HG03095 (cell line): ENCODE results near the gene FPR2.
"Not testable (repeated sequence)": the region's sequence is repeated elsewhere in the genome, so short reads cannot be mapped to it uniquely, and the experiment has no call there.

ENCODE experiments used
- ATAC-seq: cut with Tn5 transposase; IDR thresholded peaks from one replicate; pipeline ENCODE4 v1.9.1; 2021; ENCODE audit warnings: moderate library complexity; ENCODE audit not compliant: unreplicated experiment

The FPR2 gene

DNA sequence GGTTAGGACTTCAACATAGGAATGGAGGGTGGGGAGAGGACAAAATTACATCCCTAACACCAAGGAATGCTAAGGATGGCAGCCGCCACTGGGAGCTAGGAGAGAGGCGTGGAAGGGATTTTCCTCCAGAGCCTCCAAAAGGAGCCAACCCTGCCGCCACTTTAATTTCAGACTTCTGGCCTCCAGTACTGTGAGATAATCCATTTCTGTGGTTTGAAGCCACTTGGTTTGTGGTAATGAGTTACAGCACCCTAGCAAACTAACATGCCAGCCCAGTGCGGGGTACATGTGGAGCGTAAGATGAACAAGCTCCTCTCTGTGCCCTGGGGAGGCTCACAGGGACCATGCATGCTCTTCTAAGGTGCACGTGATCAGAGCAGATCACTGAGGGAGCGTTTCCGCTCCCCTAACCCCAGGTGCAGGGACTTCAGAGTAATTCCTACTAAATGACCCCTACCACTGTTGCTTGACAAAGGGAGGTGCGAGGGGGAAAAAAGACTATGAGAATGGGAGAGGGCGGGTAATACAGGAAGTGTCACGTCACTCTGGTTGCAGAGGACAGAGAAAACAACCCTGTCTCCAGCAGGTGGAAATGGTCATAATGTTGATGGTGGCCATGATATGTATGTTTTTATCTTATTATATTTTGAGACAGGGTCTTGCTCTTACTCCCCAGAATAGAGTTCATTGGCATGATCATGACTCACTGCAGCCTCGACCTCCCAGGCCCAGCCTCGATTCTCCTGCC lies 21.3 kb upstream of the FPR2 start:
- ATAC-seq: no peak

DNA sequence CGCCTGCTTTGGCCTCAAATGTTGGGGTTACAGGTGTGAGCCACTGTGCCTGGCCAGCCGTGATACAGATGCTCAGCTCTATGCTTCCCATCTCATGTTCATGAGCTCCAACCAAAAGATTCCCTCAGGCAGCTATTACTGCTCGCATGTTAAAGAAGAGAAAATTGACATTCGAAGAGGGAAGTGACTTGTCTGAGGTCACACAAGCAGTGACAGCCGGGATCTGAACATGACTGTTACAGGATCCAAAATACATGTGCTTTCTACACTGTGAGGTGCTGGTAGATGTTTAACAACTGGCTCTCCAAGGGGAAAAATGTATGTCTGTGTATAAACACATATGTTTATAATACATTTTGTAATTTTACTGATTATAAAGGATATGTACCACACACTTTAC lies 20.6 kb upstream of the FPR2 start:
- no peak for ATAC-seq

DNA sequence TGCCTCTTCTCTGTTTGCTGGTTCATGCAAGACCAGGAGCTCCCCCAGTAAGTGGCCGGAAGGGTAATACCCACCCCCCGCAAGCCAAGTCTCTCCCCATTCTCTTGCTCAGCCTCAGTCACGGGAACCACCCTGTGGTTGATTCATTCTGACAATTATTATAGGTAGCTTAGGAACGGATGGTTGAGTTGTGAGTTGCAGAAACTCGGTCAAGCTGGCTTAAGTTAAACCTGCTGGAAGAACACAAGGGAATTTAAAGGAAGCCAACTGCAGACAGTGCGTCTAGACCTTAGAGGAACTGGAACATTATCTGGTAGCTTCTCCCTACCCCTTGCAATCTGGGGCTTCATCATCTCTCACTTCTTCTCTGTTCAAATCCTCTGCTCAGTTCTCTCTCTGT lies 18.2 kb upstream of the FPR2 start:
- ATAC-seq: no peak

DNA sequence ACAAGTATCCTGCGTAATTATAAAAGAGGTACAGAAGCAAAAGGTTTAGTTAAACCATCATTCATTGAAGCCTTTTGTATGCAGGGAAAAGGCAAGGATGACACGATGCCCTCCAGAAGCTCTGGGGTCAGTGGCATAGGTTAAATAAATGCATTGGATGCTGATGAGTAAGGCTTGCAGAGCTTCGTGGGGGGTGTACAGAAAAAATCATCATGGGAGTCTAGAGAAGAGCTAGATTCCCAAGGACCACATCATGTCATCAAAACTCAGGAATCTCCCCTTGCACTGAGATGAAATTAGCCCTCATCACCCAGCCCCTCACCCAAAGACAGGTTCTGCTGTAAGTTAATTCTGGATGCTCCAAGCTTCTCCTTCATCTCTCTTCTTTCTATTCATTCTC lies 17.6 kb upstream of the FPR2 start:
- no peak for ATAC-seq

DNA sequence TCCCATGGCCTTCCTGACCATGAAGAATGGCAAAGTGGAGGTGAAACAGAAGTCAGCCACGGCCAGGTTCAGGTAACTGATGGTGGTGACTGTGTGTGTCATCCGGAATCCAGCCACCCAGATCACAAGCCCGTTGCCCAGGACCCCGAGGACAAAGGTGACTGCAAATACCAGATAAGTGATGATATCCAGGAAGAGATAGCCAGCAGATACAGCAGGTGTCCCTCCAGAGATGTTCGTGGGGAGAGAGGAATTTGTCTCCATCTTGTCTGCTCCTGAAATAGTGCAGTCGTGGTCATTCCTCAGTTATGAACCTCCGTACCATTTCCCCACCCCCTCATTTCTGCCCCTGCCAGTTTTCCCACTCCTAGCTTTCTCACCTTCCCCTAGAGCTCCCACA lies 14.2 kb upstream of the FPR2 start:
- no peak for ATAC-seq

DNA sequence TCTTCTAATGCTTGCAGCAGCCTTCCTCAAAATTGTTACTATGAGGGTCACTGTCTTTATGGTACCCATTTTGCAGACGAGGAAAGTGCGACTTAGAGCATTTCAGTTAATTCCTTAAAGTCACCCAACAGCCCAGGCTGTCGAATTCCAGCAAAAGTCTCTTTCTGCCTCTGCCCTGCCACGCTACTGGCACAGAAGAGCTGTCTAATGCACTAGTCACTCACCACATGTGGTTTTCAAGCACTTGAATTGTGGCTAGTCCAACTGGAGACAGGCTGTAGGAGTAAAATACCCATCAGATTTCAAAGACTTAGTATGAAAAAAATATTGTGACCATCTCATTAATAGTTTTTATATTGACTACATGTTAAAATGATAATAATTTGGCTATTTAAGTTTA lies 11.0 kb upstream of the FPR2 start:
- ATAC-seq: no peak

DNA sequence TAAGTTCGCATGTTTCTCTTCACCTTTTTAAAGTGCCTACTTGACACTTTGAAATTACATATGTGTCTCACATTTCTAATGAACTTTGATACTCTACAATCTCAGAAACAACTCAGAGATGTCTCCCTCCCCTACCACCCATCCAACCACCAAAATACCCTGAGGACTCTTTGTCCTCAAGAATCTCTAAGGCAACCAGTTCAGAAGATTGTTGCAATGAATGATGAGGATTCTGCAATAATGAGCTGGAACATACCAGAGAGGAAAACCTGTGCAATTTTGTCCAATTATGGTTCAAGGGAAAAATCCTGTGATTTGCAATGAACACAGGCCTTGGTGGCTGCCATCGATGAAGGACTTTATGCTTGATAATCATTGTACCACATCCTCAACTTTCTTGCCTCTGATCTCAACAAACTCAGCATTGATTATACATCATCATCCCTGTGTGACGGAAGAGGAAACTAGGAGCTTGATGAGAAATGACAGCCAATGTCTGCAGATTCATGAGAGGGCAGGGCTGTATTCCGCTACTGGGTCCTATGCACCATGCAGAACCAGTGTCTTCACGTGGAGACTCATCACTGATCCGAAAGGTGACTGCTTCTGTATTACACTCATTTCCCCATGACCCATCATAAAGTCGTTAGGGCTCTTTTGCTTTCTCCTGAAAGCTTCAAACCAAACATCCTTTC lies 10.4 kb upstream of the FPR2 start:
- ATAC-seq: no peak

DNA sequence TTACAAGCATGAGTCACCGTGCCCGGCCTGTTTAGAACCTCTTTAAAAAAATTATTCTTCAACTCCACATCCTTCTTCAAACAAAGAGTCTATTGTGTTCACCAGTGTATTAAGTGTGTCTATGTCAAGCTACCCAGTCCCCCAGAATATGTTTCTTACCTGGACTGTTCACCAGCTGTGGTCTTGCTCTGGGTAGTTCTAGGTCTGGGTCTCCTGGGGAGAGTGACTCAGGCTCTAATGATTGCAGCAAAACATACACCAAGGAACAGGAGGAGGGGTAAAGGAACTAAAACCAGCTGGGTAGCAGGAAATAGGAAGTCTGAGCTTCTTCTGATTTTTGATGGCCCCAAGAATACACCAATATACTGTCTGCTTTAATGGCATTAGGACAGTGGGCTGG lies 9.3 kb upstream of the FPR2 start, which contains the start of gene FPR1:
TSS of gene FPR1 (minus strand) at position 224 of the 400 bp plus-strand sequence. CDS start 4,884 bp downstream, outside the sequence.
- ATAC-seq: no peak

DNA sequence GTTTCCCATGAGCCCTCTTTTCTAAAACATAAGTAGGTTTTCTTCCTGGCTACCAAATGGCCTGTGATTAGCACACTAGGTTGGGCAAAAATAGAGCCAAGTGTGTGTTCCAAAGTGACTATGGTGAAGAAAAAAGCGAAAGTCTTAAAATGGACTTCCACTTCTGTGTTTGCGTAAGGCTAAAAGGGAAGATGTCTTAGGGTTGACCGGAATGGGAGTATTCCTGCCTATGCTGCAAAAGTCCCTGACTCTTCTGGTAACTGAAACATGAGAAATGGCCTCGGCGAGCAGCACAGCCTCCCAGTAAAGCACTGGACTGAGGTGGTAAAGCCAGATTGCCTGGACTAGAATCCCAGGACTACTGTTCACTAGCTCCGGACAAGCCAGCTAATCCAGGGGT lies 6.9 kb upstream of the FPR2 start:
- ATAC-seq: no peak

DNA sequence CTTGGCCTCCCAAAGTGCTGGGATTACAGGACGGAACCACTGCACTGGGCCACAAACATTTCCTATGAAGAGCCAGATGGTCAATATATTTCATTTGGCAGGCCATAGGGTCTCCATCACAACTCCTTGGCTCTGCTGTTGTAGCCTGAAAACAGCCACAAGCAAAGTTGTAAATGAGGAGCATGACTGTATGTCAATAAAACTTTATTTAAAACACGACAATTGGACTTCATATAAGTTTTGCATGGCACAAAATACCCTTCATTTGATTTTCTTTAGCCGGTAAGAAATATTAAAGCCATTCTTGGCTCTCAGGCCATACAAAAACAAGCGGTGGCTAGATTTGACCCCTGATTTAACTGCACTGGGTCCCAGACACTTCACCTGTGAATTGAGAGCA lies 6.2 kb upstream of the FPR2 start:
- no peak for ATAC-seq

DNA sequence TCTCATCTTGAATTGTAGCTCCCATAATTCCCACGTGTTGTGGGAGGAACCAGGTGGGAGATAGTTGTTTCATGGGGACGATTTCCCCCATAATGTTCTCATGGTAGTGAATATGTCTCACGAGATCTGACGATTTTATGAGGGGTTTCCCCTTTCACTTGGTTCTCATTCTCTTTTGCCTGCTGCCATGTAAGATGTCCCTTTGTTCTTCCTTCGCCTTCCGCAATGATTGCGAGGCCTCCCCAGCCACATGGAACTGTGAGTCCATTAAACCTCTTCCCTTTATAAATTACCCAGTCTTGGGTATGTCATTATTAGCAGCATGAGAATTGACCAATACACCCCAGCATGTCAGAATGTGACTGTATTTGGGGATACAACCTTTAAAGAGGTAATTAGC lies 5.4 kb upstream of the FPR2 start:
- no peak for ATAC-seq

DNA sequence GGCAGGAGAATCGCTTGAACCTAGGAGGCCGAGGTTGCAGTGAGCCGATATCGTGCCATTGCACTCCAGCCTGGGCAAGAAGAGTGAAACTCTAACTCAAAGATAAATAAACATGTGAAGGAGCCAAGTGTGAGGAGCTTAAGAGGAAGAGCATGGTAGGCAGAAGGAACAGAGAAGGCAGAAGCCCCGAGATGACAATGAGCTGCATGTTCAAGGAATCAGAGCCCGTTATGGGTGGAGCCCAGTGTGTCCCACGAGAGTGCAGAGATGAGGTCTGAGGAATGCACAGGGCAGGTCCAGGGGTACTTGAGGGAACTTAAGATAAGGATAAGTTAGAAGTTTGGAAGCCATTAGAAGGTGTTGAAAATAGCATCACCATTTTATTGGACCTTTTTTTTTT lies 716 bp downstream of the FPR2 start:
- no peak for ATAC-seq

DNA sequence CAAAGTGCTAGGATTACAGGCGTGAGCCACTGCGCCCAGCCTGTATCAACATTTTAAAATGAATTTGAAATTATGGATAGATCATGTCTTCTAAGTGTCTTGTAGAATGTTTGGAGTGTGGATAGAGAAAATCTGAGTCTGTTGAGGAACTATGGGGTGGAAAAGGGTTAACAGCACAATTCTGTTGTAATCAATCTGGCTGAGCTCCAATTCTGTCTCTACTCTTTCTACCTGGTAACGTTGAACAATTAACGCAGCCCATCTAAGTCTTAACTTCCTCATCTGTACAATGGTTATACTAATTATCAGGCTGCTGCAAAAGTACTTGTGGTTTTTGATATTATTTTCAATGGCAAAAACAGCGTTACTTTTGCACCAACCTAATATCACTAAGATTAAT lies 4.1 kb downstream of the FPR2 start:
- ATAC-seq: no peak

DNA sequence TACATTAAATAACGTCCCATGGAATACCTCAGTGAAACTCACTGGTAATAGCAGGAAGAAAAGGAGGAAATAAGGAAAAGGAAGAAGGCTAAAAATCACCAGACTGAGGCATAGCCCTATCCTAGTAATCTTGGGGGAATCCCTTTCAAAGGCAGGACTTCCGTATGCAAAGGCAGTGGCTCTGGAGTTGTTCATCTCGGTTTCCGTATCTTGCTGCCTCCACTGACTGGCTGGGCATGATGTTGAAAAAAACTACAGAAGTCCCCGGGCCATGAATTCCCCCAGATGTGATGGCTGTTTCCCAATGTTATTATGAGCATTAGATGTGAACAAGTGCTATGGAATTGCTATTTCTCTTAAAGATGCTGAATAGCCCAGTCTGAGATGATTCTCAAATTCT lies 5.5 kb downstream of the FPR2 start:
- ATAC-seq: no peak

DNA sequence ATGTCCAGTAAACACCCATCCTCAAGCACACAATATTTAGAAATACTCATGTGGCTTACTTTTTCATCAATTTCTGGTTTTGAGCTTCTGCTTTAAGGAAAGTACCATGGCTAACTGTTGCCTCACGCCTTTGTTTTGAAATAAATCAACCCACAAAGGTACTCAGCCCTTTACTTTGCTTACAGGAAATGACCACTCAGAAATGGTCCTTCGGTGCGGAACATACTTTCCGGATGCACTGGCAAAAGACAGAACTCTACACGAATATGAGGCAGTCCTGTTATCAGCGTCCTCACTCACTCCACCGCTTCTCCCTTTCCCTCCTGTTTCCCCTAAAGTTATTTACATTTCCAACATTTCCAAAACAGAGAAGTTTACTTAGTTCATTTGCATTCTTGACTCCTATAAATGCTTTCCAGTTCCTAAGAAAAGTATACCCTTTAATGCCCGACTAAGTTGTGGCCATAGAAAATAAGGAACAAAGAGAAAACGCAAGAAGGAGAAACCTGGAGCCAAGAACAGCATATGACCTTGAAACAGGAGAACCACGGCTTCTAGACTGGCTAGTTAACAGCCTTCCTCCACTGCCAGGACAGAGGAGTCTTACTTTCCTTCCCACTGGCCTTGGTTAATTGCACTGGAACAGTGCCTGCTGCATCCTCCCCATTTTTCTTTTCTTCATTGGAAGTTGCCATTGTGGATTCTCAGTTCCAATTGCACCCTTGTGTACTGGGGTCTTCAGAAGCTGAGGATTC lies 10.6 kb downstream of the FPR2 start:
- ATAC-seq: no peak

DNA sequence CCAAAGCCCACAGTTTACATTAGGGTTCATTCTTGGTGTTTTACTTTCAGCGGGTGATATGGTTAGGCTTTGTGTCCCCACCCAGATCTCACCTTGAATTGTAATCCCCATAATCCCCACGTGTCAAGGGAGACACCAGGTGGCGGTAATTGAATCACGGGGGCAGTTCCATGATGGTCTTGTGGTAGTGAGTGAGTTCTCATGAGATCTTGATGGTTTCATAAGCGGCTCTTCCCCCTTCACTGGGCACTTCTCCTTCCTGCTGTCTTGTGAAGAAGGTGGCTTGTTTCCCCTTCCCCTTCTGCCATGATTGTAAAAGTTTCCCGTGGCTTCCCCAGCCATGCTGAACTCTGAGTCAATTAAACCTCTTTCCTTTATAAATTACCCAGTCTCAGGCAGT lies 12.0 kb downstream of the FPR2 start:
- ATAC-seq: no peak

DNA sequence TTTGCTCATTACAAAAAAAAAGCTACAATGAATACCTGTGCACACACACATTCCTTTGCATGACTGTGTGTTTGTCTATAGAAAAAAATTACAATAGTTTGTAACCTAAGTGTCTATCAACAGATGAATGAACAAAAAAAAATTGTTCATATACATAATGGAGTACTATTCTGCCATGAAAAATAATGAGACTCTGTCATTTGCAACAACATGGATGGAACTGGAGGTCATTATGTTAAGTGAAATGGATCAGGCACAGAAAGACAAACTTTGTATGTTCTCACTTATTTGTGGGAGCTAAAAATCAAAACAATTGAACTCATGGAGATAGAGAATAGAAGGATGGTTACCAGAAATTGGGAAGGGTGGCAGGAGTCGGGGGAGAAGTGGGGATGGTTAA lies 15.6 kb downstream of the FPR2 start:
- not testable (repeated sequence) for ATAC-seq

DNA sequence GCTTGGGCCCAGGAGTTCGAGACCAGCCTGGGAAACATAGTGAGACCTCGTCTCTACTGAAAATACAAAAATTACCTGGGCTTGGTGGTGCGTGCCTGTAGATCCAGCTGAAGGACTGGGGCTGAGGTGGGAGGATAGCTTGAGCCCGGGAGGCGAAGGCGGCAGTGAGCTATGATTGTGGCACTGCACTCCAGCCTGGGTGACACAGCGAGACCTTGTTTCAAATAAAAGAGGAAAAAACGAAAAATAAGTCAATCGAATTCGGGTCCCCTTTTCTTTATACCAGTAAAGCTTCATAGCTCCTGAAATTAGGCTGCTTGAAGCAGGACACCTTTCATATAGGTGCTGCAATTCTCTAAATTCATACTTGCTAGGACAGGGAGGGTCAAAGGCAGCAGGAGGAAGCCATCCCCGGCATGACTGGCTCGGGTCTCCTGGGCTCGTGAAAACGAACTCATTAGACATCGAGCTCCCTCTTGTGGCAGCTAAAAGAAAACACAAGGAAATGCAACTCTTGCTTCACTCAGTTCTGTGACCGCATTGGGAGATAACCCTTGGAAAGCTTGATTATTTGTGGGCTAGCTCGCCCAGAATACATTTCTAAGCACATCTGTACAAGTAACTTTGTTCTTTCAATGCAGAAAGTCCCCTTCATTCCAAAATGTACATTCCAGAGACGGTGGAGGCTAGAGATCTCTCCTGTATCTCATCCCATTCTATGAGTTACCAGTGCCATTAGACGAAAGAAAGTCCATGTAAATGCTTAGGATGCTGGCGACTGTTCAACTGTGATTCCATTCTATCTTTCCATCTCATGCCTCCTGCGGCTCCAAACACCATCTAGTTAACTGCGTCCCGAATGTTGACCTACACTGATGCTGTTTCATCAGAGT lies 16.8 kb downstream of the FPR2 start:
- ATAC-seq: no peak

DNA sequence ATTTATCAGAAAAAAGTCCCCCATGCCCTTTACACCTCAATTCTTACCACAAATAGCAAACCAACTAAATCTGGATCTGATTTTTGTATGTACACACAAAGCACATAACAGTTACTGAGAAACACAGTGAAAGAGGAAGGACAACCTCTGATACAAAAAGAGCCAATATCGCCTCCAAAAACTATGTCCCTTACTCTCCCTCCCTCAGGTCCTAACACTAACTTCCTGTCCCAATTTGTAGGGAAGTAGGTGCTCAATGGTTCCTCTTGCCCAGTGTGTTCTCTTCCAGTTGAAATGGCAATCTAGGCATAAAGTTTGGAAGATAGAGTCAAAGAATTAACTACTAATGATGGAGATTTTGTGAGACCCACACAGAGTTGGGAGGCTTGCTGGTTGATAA lies 18.2 kb downstream of the FPR2 start:
- ATAC-seq: no peak

DNA sequence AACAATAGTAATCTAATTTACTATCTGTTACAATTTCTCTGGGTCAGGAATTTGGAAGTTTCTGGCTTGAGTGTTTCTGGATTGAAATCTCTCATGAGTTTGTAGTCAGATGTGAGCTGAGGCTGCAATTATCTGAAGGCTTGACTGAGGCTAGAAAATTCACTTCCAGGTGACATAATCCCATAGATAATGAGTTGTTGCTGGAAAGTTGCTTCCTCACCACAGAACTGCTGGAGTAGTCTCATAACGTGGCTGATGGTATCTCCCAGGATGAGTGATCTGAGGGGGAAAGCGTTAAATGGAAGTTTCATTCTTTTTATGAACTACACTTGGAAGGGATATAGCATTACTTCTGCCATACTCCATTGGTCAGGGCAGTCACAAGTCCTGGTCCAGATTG lies 18.7 kb downstream of the FPR2 start:
- ATAC-seq: no peak

DNA sequence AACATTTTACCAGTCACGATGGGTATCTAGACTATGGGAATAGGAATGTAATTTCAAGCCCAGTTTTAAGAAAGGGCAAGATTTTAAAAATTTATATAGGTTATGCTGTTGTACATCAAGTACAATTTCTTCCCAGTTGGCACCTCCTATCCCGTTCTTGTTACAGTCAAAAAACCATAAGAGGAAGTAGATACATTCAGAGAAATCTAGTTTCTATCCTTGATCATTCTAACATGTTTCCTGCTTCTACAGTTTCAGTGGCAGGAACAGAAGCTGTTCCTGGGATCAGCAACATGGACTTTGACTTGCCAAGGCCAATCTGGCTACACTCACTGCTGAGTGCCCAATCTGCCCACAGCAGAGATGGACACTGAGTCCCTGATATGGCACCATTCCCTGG lies 19.3 kb downstream of the FPR2 start:
- no peak for ATAC-seq
